Measurements from ENCODE around the gene GFER. TPM values are rescaled to one million over a fixed set of nuclear protein-coding genes. Genes with fewer than 3 reads are reported as not detected.
A peak's percentile ranks its signal among the peaks of the same experiment; 100 is the strongest.
"Not testable (repeated sequence)": the region's sequence is repeated elsewhere in the genome, so short reads cannot be mapped to it uniquely, and the experiment has no call there.

Gene GFER
- total RNA-seq, 1 donor from 2014 or later: 16.5 TPM

GRCh38 chr16:1957434-1958142 is 26.4 kb upstream of the GFER start:
- DNase-seq (ENCODE audit: low spot score): not testable (repeated sequence)

GRCh38 chr16:1958143-1958491 is 25.9 kb upstream of the GFER start:
- not testable (repeated sequence) for DNase-seq (ENCODE audit: low spot score)

GRCh38 chr16:1958715-1959268 is 25.2 kb upstream of the GFER start:
- DNase-seq (ENCODE audit: low spot score): no peak

- DNase-seq (ENCODE audit: low spot score): peak; percentile 91
Observed at GRCh38 chr16:1959269-1960039, 24.5 kb upstream of the GFER start, which contains the start of gene NDUFB10. NDUFB10 (plus strand) TSS chr16:1959538; CDS start chr16:1959625, 87 bp downstream.

GRCh38 chr16:1960665-1961630 is 23.0 kb upstream of the GFER start:
- DNase-seq (ENCODE audit: low spot score): no peak

GRCh38 chr16:1961651-1962067 is 22.3 kb upstream of the GFER start:
- DNase-seq (ENCODE audit: low spot score): no peak

DNA sequence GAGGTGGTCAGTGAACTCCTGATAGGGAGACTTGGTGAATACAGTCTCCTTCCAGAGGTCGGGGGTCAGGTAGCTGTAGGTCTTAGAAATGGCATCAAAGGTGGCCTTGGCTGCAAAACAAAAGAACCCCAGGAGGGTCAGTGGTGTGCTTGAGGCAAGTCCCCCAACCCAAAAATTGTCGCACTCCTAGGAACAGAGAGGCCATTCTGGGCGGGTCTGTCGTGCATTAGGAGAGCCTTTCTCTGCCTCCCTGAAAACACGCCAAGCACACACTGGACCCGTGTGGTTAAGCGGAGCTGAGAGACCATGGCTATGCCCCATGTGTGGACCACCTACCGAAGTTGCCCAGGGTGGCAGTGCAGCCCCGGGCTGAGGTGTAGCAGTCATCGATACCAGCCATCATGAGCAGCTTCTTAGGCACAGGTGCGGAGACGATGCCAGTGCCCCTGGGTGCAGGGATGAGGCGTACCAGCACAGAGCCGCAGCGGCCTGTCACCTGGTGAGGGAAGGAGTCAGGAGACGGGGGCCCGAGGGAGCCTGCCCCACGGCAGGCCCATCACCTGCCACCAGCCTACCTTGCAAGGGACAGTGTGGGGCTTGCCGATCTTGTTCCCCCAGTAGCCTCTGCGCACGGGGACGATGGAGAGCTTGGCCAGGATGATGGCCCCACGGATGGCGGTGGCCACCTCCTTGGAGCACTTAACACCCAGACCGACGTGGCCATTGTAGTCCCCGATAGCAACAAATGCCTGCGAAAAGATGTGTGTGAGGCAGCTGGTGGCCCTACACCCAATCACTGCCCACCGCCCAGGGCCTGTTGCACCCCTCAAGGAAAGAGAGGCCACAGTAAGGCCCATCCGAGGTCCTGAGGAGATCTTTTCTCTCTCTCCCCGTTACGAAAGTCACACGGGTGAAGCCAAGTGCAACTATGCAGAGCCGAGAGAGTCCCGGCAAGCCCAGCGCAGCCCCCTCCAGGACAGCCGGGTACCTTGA is 21.5 kb upstream of the GFER start:
- not testable (repeated sequence) for DNase-seq (ENCODE audit: low spot score)

DNA sequence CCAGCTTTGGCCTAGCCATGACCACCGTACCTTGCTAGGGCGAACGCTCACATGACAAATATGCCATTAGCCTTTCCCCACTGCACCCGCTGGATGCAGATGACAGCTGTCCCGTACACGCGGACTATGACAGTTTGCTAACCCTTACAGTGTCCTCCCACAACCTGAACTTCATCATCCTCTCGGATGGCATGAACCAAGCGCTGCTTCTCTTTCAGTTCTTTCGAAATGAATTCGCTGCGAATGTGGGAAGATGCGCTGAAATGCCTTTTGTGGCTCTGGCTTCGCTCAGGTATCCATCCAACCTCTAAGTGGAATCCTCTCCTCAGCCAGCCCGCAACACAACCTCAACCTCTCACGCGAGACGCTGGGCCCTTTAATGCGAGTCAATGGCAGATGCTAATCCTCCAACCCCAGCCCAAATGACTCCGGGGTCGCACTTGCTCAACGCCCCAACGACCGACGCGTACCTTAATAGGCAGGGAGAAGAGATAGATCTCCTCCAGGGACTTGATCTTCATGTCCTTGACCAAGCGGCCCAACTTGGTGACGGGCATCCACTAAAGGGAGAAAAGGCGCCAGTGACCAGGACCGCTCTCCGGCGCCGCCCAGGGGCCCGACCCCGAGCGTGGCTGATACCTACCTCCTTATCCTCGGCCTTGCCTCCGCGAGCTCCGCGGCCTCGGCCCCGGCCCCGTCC is 20.0 kb upstream of the GFER start:
- no peak for DNase-seq (ENCODE audit: low spot score)

DNA sequence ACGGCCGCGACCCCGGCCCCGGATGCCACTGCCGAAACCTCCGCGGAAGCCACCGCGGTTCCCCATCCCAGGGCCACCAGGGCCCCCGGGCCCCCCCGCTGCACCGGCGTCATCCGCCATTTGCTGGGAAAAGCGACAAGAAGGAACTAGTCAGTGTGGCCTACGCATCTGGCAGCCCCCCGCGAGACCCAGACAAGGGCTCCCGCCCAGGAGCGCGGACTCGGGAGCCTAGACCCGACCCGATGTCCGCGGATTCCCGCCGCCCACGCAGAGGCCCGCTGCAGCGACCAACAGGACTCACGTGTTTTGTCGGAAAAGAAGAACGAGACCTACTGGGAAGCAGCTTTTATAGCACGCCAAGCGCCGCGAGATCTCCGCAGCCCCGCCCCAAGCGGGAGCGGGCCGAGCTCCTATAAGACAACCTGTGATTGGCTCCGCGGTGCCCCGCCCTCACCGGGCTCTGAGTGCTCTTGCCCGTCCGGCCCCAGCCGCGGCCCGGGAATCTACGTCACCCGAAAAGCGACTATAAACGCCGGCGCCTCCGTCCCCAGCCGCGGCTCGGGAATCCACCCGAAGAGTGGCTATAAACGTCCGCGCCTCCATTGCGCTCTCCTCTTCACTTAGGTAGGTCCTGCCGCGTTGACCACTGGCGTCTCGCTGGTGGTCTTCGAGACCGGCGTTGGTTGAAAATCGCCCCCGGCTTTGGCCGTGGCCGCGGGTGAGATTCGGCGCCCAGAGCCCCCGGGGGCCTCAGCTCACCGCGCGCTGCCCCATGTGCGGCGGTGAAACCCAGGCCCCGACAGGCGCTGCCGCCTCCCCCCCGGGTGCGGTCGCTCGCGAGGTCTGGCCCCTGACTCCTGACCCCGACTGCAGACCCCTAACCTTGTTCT is 19.2 kb upstream of the GFER start, which contains the start of gene RPS2:
Gene RPS2, minus strand, starts transcription at position 321 of the 890 bp plus-strand sequence. Its CDS starts 201 bp downstream, at position 120.
- DNase-seq (ENCODE audit: low spot score): peak; percentile 99

DNA sequence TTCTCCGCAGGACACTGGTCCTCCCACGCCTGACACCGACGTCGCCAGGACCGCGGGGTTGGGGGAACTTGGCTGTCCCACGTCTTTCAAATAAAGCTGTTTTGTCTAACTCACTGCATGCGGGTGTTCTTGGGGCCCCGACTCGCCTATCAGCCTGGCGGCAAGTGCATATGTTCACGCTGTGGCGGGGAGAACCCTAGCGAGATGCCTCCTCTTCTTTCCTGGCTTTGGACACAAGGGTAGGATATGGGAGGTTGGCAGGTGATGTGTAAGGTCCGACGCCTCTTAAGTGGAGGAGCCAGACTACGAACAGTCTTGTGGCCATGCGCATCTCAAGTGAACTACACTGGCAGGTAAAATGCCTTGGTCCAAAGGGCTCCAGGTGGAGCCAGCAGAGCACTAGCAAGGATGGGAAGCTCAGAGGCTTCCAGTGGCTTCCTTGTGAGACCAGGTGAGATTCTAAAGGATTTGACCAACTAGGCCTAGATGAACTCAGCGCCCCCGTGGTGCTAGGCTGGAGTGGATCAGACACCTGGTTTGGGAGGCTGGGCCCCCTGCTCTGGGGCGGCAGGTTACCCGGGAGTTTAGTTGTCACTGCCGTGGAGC is 18.5 kb upstream of the GFER start:
- no peak for DNase-seq (ENCODE audit: low spot score)

GRCh38 chr16:1966460-1966859 is 17.5 kb upstream of the GFER start, which contains the start of gene RNF151:
RNF151 (plus strand) TSS chr16:1966856; CDS start chr16:1966882, 26 bp downstream.
- no peak for DNase-seq (ENCODE audit: low spot score)

- DNase-seq (ENCODE audit: low spot score): no peak
Observed at GRCh38 chr16:1968146-1968953, 15.6 kb upstream of the GFER start.

- peak; percentile 96 for DNase-seq (ENCODE audit: low spot score)
Observed at GRCh38 chr16:1971796-1972489, 12.1 kb upstream of the GFER start, which contains the start of gene TBL3. TBL3 (plus strand) TSS chr16:1972053; CDS start chr16:1972165, 112 bp downstream.

GRCh38 chr16:1972490-1972877 is 11.5 kb upstream of the GFER start:
- no peak for DNase-seq (ENCODE audit: low spot score)

- no peak for DNase-seq (ENCODE audit: low spot score)
Observed at GRCh38 chr16:1973461-1974156, 10.4 kb upstream of the GFER start.
